ENCODE measurements around the gene SLX4. TPM values are rescaled to one million over a fixed set of nuclear protein-coding genes. Genes with fewer than 3 reads are reported as not detected.

SLX4 gene
- total RNA-seq, 1 donor from 2014 or later, result 9.3 TPM

GRCh38 chr16:3546986-3547682, 64.3 kb downstream of the SLX4 start:
- Mint-ChIP-seq H3K27me3 (ENCODE audit: low read depth) (no peaks in the 10 kb centered on the region), H3K4me1 (ENCODE audit: low read depth) (peaks cover 10% of the 10 kb centered on the region), H3K9me3 (ENCODE audit: low read depth) (peaks cover 4% of the 10 kb centered on the region), H3K4me3 (ENCODE audit: unreplicated experiment) (no peak overlapping the region), H3K27ac (ENCODE audit: unreplicated experiment) (no peak overlapping the region), H3K36me3 (ENCODE audit: low read depth) (no peaks in the 10 kb centered on the region)
- DNase-seq (ENCODE audit: low spot score), result no peak
- TF ChIP-seq CTCF (IDR thresholded peaks at IDR 0.05), result no peak

- Mint-ChIP-seq H3K27me3 (ENCODE audit: low read depth) (no peaks in the 10 kb centered on the region), H3K9me3 (ENCODE audit: low read depth) (no peaks in the 10 kb centered on the region), H3K4me3 (ENCODE audit: unreplicated experiment) (no peak overlapping the region), H3K36me3 (ENCODE audit: low read depth) (peaks cover 2% of the 10 kb centered on the region), H3K4me1 (ENCODE audit: low read depth) (peaks cover 12% of the 10 kb centered on the region), H3K27ac (ENCODE audit: unreplicated experiment) (peak overlapping the region; percentile 33)
- peak; percentile 59 for DNase-seq (ENCODE audit: low spot score)
- no peak for TF ChIP-seq CTCF (IDR thresholded peaks at IDR 0.05)
Measured at GRCh38 chr16:3542601-3543373, 68.6 kb downstream of the SLX4 start.

GRCh38 chr16:3541527-3542155, 69.8 kb downstream of the SLX4 start:
- Mint-ChIP-seq H3K36me3 (ENCODE audit: low read depth) (peaks cover 2% of the 10 kb centered on the region), H3K4me3 (ENCODE audit: unreplicated experiment) (no peak overlapping the region), H3K4me1 (ENCODE audit: low read depth) (peaks cover 20% of the 10 kb centered on the region), H3K27me3 (ENCODE audit: low read depth) (no peaks in the 10 kb centered on the region), H3K9me3 (ENCODE audit: low read depth) (no peaks in the 10 kb centered on the region), H3K27ac (ENCODE audit: unreplicated experiment) (no peak overlapping the region)
- no peak for DNase-seq (ENCODE audit: low spot score)
- no peak for TF ChIP-seq CTCF (IDR thresholded peaks at IDR 0.05)

- H3K9me3 Mint-ChIP-seq (ENCODE audit: low read depth), result no peaks in the 10 kb centered on the region
- H3K4me1 Mint-ChIP-seq (ENCODE audit: low read depth), result peaks cover 41% of the 10 kb centered on the region
- no peak overlapping the region for H3K4me3 Mint-ChIP-seq (ENCODE audit: unreplicated experiment)
- no peak overlapping the region for H3K27ac Mint-ChIP-seq (ENCODE audit: unreplicated experiment)
- no peak for TF ChIP-seq CTCF (IDR thresholded peaks at IDR 0.05)
- H3K27me3 Mint-ChIP-seq (ENCODE audit: low read depth), result no peaks in the 10 kb centered on the region
- no peak for DNase-seq (ENCODE audit: low spot score)
- H3K36me3 Mint-ChIP-seq (ENCODE audit: low read depth), result peaks cover 15% of the 10 kb centered on the region
Measured at GRCh38 chr16:3538222-3538621, 73.2 kb downstream of the SLX4 start.

GRCh38 chr16:3536851-3537250, 74.6 kb downstream of the SLX4 start:
- TF ChIP-seq CTCF (IDR thresholded peaks at IDR 0.05), result no peak
- Mint-ChIP-seq H3K4me1 (ENCODE audit: low read depth) (peaks cover 29% of the 10 kb centered on the region), H3K9me3 (ENCODE audit: low read depth) (no peaks in the 10 kb centered on the region), H3K36me3 (ENCODE audit: low read depth) (peaks cover 20% of the 10 kb centered on the region), H3K27ac (ENCODE audit: unreplicated experiment) (peak overlapping the region; percentile 89), H3K27me3 (ENCODE audit: low read depth) (no peaks in the 10 kb centered on the region), H3K4me3 (ENCODE audit: unreplicated experiment) (peak overlapping the region; percentile 48)
- no peak for DNase-seq (ENCODE audit: low spot score)
